Activated CD4-positive, alpha-beta T cell treated with anti-CD3 and anti-CD28 coated beads, Interleukin-2, amount 50 U/mL, for 4 hours (primary cell): ENCODE data around the gene C5orf63.
A peak's percentile ranks its signal among the peaks of the same experiment; 100 is the strongest.
"Not testable (repeated sequence)": the region's sequence is repeated elsewhere in the genome, so short reads cannot be mapped to it uniquely, and the experiment has no call there.

Source experiments
- DNase-seq, 2 experiments: peaks; one replicate each; pipeline ENCODE4 v3.0.0-alpha.2; 2020

Gene C5orf63

DNA sequence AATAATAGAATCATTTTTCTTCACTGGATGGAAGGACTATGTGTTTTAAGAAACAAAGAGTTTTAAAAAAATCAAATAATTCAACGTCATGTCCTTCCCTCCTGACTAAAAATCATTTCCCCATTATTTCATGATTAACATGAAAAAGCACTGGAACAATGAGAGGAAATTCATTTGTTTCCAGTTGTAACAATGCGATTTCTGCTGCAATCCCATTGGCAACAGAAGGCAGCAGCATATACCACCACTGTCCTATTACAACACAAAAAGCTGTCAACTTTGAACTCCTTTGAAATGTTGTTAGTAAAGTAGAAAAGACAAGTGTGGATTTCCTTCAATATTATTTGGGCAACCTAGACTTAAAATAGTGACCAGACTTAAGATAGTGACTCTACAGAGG, 3.1 kb downstream of the C5orf63 start:
- no peak for DNase-seq

GRCh38 chr5:127068493-127069214, 4.6 kb downstream of the C5orf63 start:
- DNase-seq: no peak

- DNase-seq: no peak
These were observed 6.6 kb downstream of the C5orf63 start for GRCh38 chr5:127066721-127067120.

DNA sequence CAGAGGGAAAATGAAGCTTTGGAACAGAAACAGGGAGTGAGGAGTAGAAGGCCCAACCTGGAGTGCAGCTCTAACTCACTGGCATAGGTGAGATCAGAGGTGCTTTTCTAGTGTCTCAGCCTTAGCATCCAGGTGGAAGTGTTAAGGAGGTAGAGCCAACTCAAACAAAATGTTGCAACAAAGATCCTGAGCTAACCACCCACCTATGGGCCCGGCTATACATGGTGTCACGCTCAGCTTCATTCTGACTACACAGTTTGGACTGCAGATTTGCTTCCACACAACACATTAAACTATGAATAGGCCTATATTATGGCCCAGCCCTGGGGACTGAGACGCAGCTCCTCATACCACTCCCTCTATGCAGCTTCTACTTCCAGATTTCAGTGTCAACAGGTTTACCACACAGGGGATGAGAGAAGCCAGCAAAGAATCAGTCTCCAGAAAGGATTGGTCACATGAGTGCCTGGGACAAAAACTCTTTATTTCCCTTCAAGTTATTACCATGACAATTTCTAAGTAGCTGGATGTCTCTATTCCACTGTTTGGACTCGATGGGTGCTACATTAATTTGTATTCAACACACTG, 9.0 kb downstream of the C5orf63 start:
- no peak for DNase-seq

- no peak for DNase-seq
These were observed 9.9 kb downstream of the C5orf63 start for GRCh38 chr5:127063257-127063913.

DNA sequence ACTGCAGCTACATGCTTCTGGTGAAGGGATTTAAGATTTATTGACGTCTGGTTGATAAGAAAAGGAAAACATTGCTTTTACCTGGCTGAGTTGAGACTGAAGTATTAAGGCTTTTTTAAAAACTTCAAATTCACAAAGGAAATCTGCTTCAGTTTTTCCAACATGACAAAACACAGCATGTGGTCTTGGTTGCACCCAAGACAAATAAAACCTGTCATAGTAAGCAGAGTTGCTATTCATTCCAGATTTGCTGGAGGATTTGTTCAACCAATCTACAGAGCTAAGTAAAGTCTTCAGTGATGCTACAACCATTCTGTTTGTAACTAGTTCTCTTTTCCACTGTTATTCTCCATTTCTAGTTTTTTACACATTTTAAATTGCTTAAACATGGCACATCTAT, 11.3 kb downstream of the C5orf63 start:
- no peak for DNase-seq

GRCh38 chr5:127061537-127061936, 11.8 kb downstream of the C5orf63 start:
- no peak for DNase-seq

- DNase-seq: no peak
These were observed 12.8 kb downstream of the C5orf63 start for GRCh38 chr5:127060470-127060985.

GRCh38 chr5:127056896-127057295, 16.4 kb downstream of the C5orf63 start:
- no peak for DNase-seq

GRCh38 chr5:127055880-127056653, 17.2 kb downstream of the C5orf63 start:
- DNase-seq: no peak

DNA sequence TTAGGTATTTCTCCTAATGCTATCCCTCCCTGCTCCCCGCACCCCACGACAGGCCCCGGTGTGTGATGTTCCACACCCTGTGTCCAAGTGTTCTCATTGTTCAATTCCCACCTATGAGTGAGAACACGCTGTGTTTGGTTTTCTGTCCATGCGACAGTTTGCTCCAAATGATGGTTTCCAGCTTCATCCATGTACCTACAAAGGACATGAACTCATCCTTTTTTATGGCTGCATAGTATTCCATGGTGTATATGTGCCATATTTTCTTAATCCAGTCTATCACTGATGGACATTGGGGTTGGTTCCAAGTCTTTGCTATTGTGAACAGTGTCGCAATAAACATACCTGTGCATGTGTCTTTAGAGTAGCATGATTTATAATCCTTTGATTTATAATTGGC, 19.8 kb downstream of the C5orf63 start:
- DNase-seq: not testable (repeated sequence)

- no peak for DNase-seq
These were observed 20.3 kb downstream of the C5orf63 start for GRCh38 chr5:127053049-127053448.

DNA sequence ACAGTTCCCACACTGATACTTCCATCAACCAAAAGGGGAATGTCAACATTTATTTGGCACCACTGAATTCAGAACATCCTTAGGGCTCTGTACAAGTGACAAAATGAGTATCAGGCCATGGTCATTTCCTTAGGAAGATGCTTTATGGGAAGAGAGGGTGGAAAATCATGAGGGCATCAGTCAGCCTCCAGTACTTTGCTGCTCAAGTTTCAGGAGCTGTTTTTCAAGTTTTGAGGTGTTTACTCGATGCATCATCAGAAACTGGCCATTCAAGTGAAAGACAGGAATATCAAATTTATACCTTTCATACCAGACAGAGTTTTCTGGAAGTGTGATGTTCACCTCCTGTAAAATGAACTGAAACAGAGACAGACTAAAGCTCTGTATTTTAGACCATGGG, 21.7 kb downstream of the C5orf63 start:
- DNase-seq: no peak

GRCh38 chr5:127046343-127047072, 26.8 kb downstream of the C5orf63 start:
- no peak for DNase-seq

DNA sequence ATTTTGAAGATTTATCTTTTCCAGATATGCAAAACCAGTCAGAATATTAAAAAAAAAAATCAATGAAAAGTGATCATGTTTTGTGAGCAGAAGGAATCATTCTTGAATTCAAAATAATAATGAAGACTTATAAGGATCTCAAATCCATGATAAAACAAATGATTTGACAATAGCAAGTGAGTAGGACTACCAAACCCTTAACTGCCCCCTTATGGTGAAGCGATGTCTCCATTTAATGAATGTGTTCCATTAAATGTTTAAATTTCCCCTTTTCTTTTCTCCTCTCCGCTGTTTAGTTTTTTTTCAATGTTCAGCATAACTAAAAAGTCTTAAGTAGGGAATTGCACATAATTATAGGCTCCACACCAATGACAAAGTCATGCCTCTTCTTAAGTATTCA, 30.7 kb downstream of the C5orf63 start:
- no peak for DNase-seq

DNA sequence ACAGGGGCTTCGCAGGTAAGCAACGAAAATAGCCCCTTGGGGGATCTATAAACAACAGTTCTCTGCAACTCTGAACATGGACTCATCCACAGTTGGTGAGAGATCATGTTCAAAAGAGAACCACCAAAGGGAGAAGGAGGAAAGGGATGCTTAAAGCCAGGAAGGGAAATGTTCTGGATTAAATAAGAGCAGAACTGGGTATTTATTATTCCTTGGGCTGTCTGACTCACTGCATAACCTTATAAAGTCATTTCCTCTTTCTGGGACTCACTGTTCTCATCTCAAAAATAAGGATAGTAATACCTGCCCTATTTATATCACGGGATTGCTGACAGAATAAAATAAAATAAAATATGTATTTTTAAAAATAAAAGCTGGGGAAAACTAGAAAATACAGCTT, 31.7 kb downstream of the C5orf63 start:
- no peak for DNase-seq

DNA sequence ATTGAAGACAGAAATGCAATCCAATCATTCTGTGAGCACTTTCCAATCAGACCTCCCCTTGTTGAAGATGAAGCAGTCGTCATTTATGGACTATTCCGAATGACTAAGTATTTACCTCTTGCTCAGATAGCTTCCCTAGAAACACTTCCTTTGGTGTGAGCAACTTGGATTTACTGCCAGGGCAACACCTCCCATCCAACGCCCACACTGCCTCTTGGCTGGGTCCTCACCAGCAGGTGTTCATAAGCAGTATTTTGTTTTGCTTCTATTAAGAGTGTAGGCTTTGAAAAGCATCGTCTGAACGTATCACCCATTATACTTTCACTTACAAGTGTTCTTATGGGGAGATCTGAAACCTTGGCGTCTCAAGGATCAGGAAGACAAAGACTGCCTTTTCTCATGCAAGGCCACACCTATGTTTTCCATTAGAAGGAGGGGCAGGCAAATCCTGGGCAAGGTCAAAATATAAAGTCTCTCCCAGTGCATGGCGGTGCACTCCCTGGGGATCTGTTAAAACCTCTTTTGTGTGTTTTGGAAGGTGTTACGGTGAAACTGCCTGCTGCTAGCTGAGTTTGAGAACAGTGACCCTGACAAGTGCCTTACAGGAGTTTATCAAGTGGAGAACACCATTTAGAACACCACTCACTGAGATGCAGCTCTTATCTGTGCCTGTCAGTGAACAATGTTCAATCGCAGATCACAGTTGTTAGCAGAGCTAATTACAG, 32.3 kb downstream of the C5orf63 start:
- DNase-seq: no peak

GRCh38 chr5:127038550-127038949, 34.8 kb downstream of the C5orf63 start:
- no peak for DNase-seq

- DNase-seq: no peak
These were observed 41.5 kb downstream of the C5orf63 start for GRCh38 chr5:127031863-127032232.

- DNase-seq: peak in 1 of 2 experiments; percentile 3
These were observed 42.0 kb downstream of the C5orf63 start for GRCh38 chr5:127031147-127031862.
